HepG2 (cell line): ENCODE measurements around the gene AGBL1. TPM values are rescaled to one million over a fixed set of nuclear protein-coding genes. Genes with fewer than 3 reads are reported as not detected.

Experiments used
- ATAC-seq: fragments of 200-7000 bp; cut with Tn5 transposase; 3 replicates; pipeline ENCODE4 v1.9.1; 2020; ENCODE audit warnings: mild to moderate bottlenecking, moderate library complexity
- BruUV-seq: library from RNA; stranded (reverse); fragments of 400-500 nt; replicated peaks from 2 replicates; lab custom pipeline; 2021; lab: Mats Ljungman, UMichigan
- CTCF ChIA-PET: fragments of 300-600 bp; formaldehyde crosslinking; extraction: SDS; loops from one replicate; lab custom pipeline; 2021; ENCODE audit warnings: low total read pairs, inconsistent platforms, low intra/inter-chr PET ratio; lab: Yijun Ruan, JAX
- POLR2A ChIA-PET: fragments of 350-600 bp; sonication (Branson Sonifier 250); formaldehyde crosslinking; loops from one replicate; lab custom pipeline; 2020; ENCODE audit warnings: antibody characterized with exemption, inconsistent platforms; lab: Yijun Ruan, JAX
- DNase-seq: peaks from one replicate; pipeline ENCODE4 v3.0.0-alpha.2; 2015; ENCODE audit warnings: low spot score
- FAIRE-seq: peaks from 3 replicates; lab custom pipeline; 2011; peaks lifted over from hg19 to GRCh38; lab: Jason Lieb, UNC
- H2AFZ ChIP-seq: one replicate; pipeline ENCODE4 v1.6.1; 2011; ENCODE audit warnings: low read length, inconsistent platforms
- H3K27ac ChIP-seq: fragments of 300-600 bp; 3 replicates; pipeline ENCODE4 v1.8.0; 2011; ENCODE audit warnings: mixed run types, mild to moderate bottlenecking, mixed read lengths, low read length, inconsistent platforms; ENCODE audit not compliant: insufficient read depth; ENCODE audit errors: extremely low read length
- H3K27me3 ChIP-seq, 2 experiments: fragments of 200-600 bp in 1 of 2; 2 replicates in 1 of 2; 3 replicates in 1 of 2; pipeline versions ENCODE4 v1.6.0 to v1.8.0; 2011; ENCODE audit warnings: low read length in 2 of 2, mild to moderate bottlenecking in 2 of 2, moderate library complexity in 2 of 2, inconsistent platforms in 1 of 2; ENCODE audit not compliant: insufficient read depth in 2 of 2, control insufficient read depth in 1 of 2
- H3K36me3 ChIP-seq, 2 experiments: fragments of 200-600 bp in 1 of 2; replicated peaks in 1 of 2; 2 replicates in 1 of 2; 3 replicates in 1 of 2; pipeline versions ENCODE4 v1.5.1 to v1.8.0; 2011; ENCODE audit warnings: low read length in 2 of 2, inconsistent platforms in 1 of 2; ENCODE audit not compliant: insufficient read depth in 2 of 2, control insufficient read depth in 1 of 2
- H3K4me1 ChIP-seq: 2 replicates; pipeline ENCODE4 v1.5.1; 2012; ENCODE audit warnings: low read length, inconsistent platforms; ENCODE audit not compliant: insufficient read depth
- H3K4me2 ChIP-seq: 2 replicates; pipeline ENCODE4 v1.6.0; 2011; ENCODE audit warnings: low read depth, low read length, inconsistent platforms
- H3K4me3 ChIP-seq, 3 experiments: fragments of 200-600 bp in 1 of 3; sonication (generic), shearing (Covaris generic) in 1 of 3; replicated peaks in 1 of 3; 2 replicates each; pipeline ENCODE4 v1.5.1; 2011 to 2016; ENCODE audit warnings: low read length in 3 of 3, inconsistent platforms in 2 of 3, low read depth in 2 of 3, mild to moderate bottlenecking in 2 of 3, control low read depth in 1 of 3, mixed read lengths in 1 of 3; ENCODE audit not compliant: insufficient read depth in 1 of 3
- H3K79me2 ChIP-seq: one replicate; pipeline ENCODE4 v1.6.1; 2011; ENCODE audit warnings: low read length, inconsistent platforms; ENCODE audit not compliant: insufficient read depth
- H3K9ac ChIP-seq: 2 replicates; pipeline ENCODE4 v1.6.0; 2011; ENCODE audit warnings: mild to moderate bottlenecking, low read depth, low read length, inconsistent platforms; ENCODE audit not compliant: insufficient read depth
- H3K9me3 ChIP-seq: 2 replicates; pipeline ENCODE4 v1.5.1; 2012; ENCODE audit warnings: mild to moderate bottlenecking, low read length
- H4K20me1 ChIP-seq: 2 replicates; pipeline ENCODE4 v1.6.0; 2011; ENCODE audit warnings: inconsistent platforms, mild to moderate bottlenecking, low read length, moderate library complexity; ENCODE audit not compliant: insufficient read depth
- CBFB ChIP-seq: sonication (generic); formaldehyde crosslinking; IDR thresholded peaks from 2 replicates; pipeline ENCODE4 v1.4.0; 2020; ENCODE audit warnings: missing genetic modification reagents
- FOSL2 ChIP-seq: sonication (generic); formaldehyde crosslinking; IDR thresholded peaks from 2 replicates; pipeline ENCODE4 v1.4.0; 2020; ENCODE audit warnings: missing genetic modification reagents
- MED13 ChIP-seq: sonication (generic); formaldehyde crosslinking; IDR thresholded peaks from 2 replicates; pipeline ENCODE4 v1.5.0; 2020; ENCODE audit warnings: missing genetic modification reagents
- MIER2 ChIP-seq: IDR thresholded peaks from 2 replicates; pipeline ENCODE4 v1.6.1; 2016; ENCODE audit warnings: missing biosample characterization, missing genetic modification reagents
- NCOA2 ChIP-seq: sonication (generic); formaldehyde crosslinking; IDR thresholded peaks from 2 replicates; pipeline ENCODE4 v1.8.0; 2022; ENCODE audit warnings: inconsistent platforms
- NR2F1 ChIP-seq, 2 experiments: fragments of 450-650 bp in 1 of 2; formaldehyde crosslinking in 1 of 2; IDR thresholded peaks; 2 replicates each; pipeline versions ENCODE4 v1.5.0 to v1.6.1; 2016 to 2020; ENCODE audit warnings: mild to moderate bottlenecking in 1 of 2, missing compliant biosample characterization in 1 of 2, missing genetic modification reagents in 1 of 2, moderate library complexity in 1 of 2
- RARA ChIP-seq: IDR thresholded peaks from 2 replicates; pipeline ENCODE4 v1.6.1; 2016; ENCODE audit warnings: missing genetic modification reagents, missing compliant biosample characterization
- RCOR2 ChIP-seq: IDR thresholded peaks from 2 replicates; pipeline ENCODE4 v1.6.1; 2016; ENCODE audit warnings: missing biosample characterization, missing genetic modification reagents
- ZBTB40 ChIP-seq, 2 experiments: fragments of 450-650 bp in 1 of 2; sonication (generic) in 1 of 2; formaldehyde crosslinking in 1 of 2; IDR thresholded peaks; 2 replicates each; pipeline versions ENCODE4 v1.6.1 to v1.8.0; 2016 to 2022; ENCODE audit warnings: antibody characterized with exemption in 1 of 2, mild to moderate bottlenecking in 1 of 2, missing genetic modification reagents in 1 of 2
- ZFP91 ChIP-seq: sonication (generic); formaldehyde crosslinking; IDR thresholded peaks from 2 replicates; pipeline ENCODE4 v1.9.0; 2022; ENCODE audit warnings: missing genetic modification reagents, mild to moderate bottlenecking, borderline replicate concordance
- ZNF124 ChIP-seq: sonication (generic); formaldehyde crosslinking; IDR thresholded peaks from 2 replicates; pipeline ENCODE4 v1.4.0; 2020; ENCODE audit warnings: missing genetic modification reagents
- ZNF564 ChIP-seq: sonication (generic); formaldehyde crosslinking; IDR thresholded peaks from 2 replicates; pipeline ENCODE4 v1.8.1; 2023; ENCODE audit warnings: mild to moderate bottlenecking, missing genetic modification reagents
- ZNF776 ChIP-seq: sonication (generic); formaldehyde crosslinking; IDR thresholded peaks from 2 replicates; pipeline ENCODE4 v1.4.0; 2020; ENCODE audit warnings: mild to moderate bottlenecking, missing genetic modification reagents
- WGBS: methylation state at CpG from one replicate; pipeline ENCODE4 v1.1.6; 2017; ENCODE audit warnings: low lambda C conversion rate; 5-methylcytosine and 5-hydroxymethylcytosine counted together
- in situ Hi-C: cut with HindIII; loops from 2 replicates; pipeline ENCODE4 v1.10.0; 2017; ENCODE audit warnings: low pct_unique_long_range_greater_than_20kb; ENCODE audit not compliant: extremely low pct_ligation_motif_present
- intact Hi-C: fragments of 100-400 bp; cut with micrococcal nuclease; formaldehyde crosslinking; loops from one replicate; pipeline ENCODE4 v1.10.0; 2022; ENCODE audit not compliant: unreplicated experiment
- polyA plus RNA-seq, 8 experiments: library from polyadenylated mRNA; depleted of rRNA in 3 of 8; stranded (reverse) in 7 of 8; unstranded in 1 of 8; fragments of >200 nt; fragmentation: Illumina TruSeq in 4 of 8; extraction: Trizol in 4 of 8; gene quantifications; 2 replicates each; pipeline versions ENCODE4 v1.2.1 to v1.2.3, GENCODE V29; 2011 to 2016; ENCODE audit warnings: low read depth in 4 of 8, missing spikeins in 1 of 8, mixed read lengths in 1 of 8; ENCODE audit not compliant: insufficient read depth in 1 of 8
- total RNA-seq, 5 experiments: library from RNA; depleted of rRNA; stranded (reverse); fragments of >200 nt; fragmentation: Illumina TruSeq; extraction: Trizol; gene quantifications; 2 replicates each; pipeline ENCODE4 v1.2.3, GENCODE V29; 2016; ENCODE audit warnings: low read depth in 1 of 5

The AGBL1 gene
- total and polyA plus RNA-seq, 2 of the 13 experiments (the other 11 are each of a cell fraction or from before 2014, with no cell fraction given): 0.01 TPM; not detected in 1

GRCh38 chr15:87021751-87022150, 942.1 kb downstream of the AGBL1 start (continued):
- no peak for TF ChIP-seq ZBTB40 (IDR thresholded peaks at IDR 0.05)
- no peak for TF ChIP-seq ZBTB40 (CRISPR knock-in tag; IDR thresholded peaks at IDR 0.05)
- TF ChIP-seq, all 625 proteins: peak for 0

- DNase-seq (no peak), FAIRE-seq (no peak), ATAC-seq (no peak)
- BruUV-seq: no TSS peak
- Histone ChIP-seq H3K36me3 (no peaks in the 10 kb centered on the region), H3K9ac (no peak overlapping the region), H3K9me3 (peaks cover 81% of the 10 kb centered on the region), H3K4me3 (no peak overlapping the region), H3K4me1 (no peaks in the 10 kb centered on the region), H3K4me2 (no peak overlapping the region), H3K79me2 (no peaks in the 10 kb centered on the region), H3K27ac (no peak overlapping the region), H3K27me3 (no peaks in the 10 kb centered on the region), H2AFZ (no peak overlapping the region), H4K20me1 (no peaks in the 10 kb centered on the region)
- POLR2A ChIA-PET: no interaction called here
- in situ Hi-C loops (no loop called here), intact Hi-C loops (no loop called here)
- 9% methylated on average over 6 of the region's 6 CpGs for WGBS
- CTCF ChIA-PET: no interaction called here
- TF ChIP-seq ZNF564 (no peak), NCOA2 (CRISPR knock-in tag) (no peak), CBFB (CRISPR knock-in tag) (no peak), ZFP91 (CRISPR knock-in tag) (no peak), RCOR2 (no peak), FOSL2 (CRISPR knock-in tag) (no peak), RARA (no peak), ZNF124 (CRISPR knock-in tag) (no peak), MIER2 (CRISPR knock-in tag) (no peak), NR2F1 (CRISPR knock-in tag; IDR thresholded peaks at IDR 0.05) (no peak), ZNF776 (no peak), MED13 (CRISPR knock-in tag) (no peak)
Observed at GRCh38 chr15:87031540-87032230, 952.0 kb downstream of the AGBL1 start.
